Subcutaneous abdominal adipose tissue (tissue), 5 donors: ENCODE measurements around the gene MAPK4.

Source experiments
- H3K27ac ChIP-seq: one replicate; pipeline ENCODE4 v1.7.0; 2013; ENCODE audit warnings: low read depth, mild to moderate bottlenecking, inconsistent platforms, low read length, moderate library complexity
- H3K27me3 ChIP-seq, 5 donors: one replicate each; pipeline ENCODE4 v1.7.0; 2013; ENCODE audit warnings: low read length in 5 of 5, inconsistent platforms in 1 of 5; ENCODE audit not compliant: control insufficient read depth in 5 of 5, insufficient read depth in 4 of 5
- H3K36me3 ChIP-seq, 5 donors: one replicate each; pipeline ENCODE4 v1.7.0; 2013; ENCODE audit warnings: low read length in 5 of 5; ENCODE audit not compliant: control insufficient read depth in 5 of 5, insufficient read depth in 5 of 5
- H3K4me1 ChIP-seq, 5 donors: one replicate each; pipeline ENCODE4 v1.7.0; 2013; ENCODE audit warnings: low read length in 5 of 5, mild to moderate bottlenecking in 3 of 5, moderate library complexity in 1 of 5; ENCODE audit not compliant: control insufficient read depth in 5 of 5, insufficient read depth in 5 of 5
- H3K4me3 ChIP-seq, 5 donors: one replicate each; pipeline ENCODE4 v1.7.0; 2013; ENCODE audit warnings: low read length in 5 of 5, low read depth in 1 of 5
- H3K9ac ChIP-seq, 5 donors: one replicate each; pipeline ENCODE4 v1.7.0; 2013; ENCODE audit warnings: low read length in 5 of 5, mild to moderate bottlenecking in 4 of 5, moderate library complexity in 3 of 5
- H3K9me3 ChIP-seq, 5 donors: one replicate each; pipeline ENCODE4 v1.7.0; 2013; ENCODE audit warnings: low read length in 5 of 5; ENCODE audit not compliant: control insufficient read depth in 5 of 5
- donor health status: healthy.
- donor health status: healthy.
- donor health status: healthy.
- donor health status: healthy.
- donor health status: healthy.

The MAPK4 gene

DNA sequence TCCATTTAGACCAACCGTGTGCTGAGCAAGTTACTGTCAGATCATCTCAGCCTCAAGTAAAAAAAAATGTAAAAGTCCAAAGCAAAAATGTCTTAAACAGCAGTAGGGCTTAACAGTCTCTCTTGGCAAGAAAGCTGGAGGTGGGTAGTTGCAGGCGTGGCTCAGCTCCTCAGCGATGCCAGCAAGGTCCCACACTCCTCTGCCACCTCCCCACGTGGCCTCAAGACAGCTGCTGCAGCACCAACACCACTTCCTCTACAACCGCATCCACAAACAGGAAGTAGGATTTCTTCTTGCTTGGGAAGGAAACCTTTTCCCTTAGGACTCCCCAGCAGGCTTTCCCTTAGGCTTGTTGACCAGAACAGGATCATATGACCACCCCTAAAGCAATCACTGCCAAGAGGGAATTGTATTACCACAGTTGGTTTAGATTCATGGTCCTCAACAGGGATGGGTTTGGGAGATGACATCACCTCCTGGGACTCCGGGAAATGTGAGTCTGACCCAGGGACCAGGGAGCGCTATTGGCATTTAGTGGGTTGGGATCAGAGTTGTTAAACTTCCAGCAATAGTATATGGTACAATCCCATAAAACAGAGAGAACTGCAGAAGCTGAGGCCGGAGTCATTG lies 97.1 kb downstream of the MAPK4 start:
- H3K36me3 ChIP-seq, result no peaks in the 10 kb centered on the region
- H3K4me3 ChIP-seq, result no peak overlapping the region
- H3K27me3 ChIP-seq, result peaks cover 0 to 9% (median 4%) of the 10 kb centered on the region in 5 donors
- H3K9me3 ChIP-seq, result peaks cover 0 to 11% (median 2%) of the 10 kb centered on the region in 5 donors
- H3K27ac ChIP-seq, result no peak overlapping the region
- H3K9ac ChIP-seq, result no peak overlapping the region
- no peaks in the 10 kb centered on the region for H3K4me1 ChIP-seq

DNA sequence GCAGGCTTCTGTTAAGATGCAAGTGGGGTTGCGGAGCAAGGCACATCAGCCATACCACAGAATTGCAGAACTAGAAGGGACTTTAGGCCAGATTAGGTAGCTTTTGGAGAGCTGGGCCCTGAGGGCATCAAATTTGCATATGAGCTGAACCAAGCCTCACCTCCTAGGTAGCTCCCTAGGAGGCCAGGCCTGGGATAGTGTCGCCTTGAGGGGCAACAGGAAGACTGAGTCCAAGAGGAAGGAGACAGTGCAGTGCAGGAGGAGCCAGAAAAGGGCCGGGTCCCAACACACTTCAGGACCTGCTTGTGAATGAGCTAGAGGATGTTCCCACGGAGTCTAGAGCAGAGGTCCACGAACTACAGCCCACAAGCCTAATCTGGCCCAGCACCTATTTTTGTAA lies 98.7 kb downstream of the MAPK4 start:
- Histone ChIP-seq H3K27ac (no peak overlapping the region), H3K4me3 (no peak overlapping the region), H3K27me3 (peaks cover 0 to 8% (median 3%) of the 10 kb centered on the region in 5 donors), H3K9ac (no peak overlapping the region), H3K9me3 (peaks cover 0 to 16% (median 3%) of the 10 kb centered on the region in 5 donors), H3K4me1 (no peaks in the 10 kb centered on the region), H3K36me3 (no peaks in the 10 kb centered on the region)

DNA sequence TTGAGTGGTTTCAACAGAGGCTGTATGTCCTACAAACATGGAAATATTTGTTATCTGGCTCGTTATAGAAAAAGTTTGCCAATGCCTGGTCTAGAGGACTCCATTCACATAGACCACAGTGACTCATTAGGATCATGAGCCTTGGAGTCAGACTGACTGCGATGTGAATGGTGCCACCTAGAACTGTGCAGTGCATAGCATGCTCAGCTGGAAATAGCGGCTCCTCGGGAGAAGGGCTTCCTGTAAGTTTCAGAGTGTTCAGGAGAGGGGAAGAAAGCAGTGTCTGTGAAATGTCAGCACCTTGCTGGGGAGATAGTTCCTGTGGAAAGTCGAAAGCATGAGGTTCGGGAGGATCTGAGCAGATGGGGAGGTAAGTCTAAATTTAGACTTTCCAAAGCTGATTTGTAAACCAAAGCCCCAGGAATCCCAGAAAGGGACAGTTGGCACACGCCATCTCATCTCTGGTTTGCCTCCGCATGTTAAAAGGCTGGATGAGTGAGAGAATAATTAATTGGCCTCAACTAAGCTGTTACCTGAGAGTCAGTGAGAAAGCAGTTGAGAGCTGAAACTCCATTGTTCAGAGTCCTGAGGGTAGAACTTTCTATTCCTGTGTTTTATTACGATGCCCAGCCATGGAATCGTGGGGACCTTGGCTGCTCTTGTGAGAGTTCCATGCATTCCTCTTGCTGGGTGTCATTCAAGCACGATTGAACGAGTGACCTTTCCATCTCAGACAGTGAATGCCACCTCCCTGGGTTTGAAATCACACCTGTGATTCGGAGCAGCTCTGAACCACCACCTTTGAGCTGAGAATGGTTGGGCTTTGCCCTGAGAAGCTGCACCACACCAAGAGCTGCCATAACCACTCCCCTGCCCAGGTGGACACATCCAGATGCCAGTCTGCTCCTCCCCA lies 99.5 kb downstream of the MAPK4 start:
- no peak overlapping the region for H3K4me3 ChIP-seq
- peaks cover 0 to 16% (median 3%) of the 10 kb centered on the region in 5 donors for H3K9me3 ChIP-seq
- H3K4me1 ChIP-seq, result no peaks in the 10 kb centered on the region
- no peak overlapping the region for H3K27ac ChIP-seq
- no peak overlapping the region for H3K9ac ChIP-seq
- peaks cover 0 to 5% (median 0%) of the 10 kb centered on the region in 5 donors for H3K27me3 ChIP-seq
- H3K36me3 ChIP-seq, result no peaks in the 10 kb centered on the region

DNA sequence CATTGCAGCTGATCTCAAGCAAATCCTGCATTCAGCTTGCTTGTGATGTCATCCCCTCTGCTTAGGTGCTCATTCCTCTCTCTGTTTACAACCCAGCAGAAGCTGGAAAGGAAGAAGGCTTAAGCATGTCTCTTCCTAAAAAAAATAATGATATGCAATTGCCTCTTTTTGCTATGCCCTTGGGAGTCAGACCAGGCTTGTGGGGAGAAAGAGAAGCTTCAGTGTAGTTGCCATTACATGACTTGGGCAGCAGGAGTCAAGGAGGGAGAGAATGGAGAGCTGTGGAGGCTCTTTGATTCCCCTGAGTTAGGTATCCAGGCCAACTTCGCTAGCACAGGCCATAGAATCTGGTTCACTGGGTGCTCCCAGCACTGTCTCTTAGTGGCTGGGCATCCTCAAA lies 101.1 kb downstream of the MAPK4 start:
- no peak overlapping the region for H3K9ac ChIP-seq
- H3K36me3 ChIP-seq, result no peaks in the 10 kb centered on the region
- H3K4me1 ChIP-seq, result peaks cover 0 to 9% (median 4%) of the 10 kb centered on the region in 5 donors
- no peak overlapping the region for H3K4me3 ChIP-seq
- H3K27ac ChIP-seq, result no peak overlapping the region
- peaks cover 0 to 3% (median 0%) of the 10 kb centered on the region in 5 donors for H3K27me3 ChIP-seq
- H3K9me3 ChIP-seq, result peaks cover 0 to 16% (median 3%) of the 10 kb centered on the region in 5 donors

DNA sequence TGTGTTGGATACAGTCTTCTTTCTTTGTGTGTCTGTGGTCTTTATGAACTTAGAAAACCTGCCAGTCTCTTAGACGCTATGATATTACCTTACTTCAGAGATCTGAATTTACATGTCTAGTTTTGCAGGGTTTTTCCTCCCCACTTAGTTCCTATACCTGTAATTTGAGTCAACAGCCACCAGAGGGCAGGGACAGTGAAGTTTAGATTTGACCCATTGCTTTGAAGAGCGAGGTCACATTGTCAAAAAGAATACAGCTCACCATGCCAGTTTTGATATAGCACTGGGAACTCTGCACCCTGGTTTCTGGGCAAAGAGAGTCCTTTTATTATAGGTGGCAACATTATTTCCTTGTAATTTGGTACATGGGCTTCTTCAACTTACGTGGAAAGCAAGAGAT lies 102.3 kb downstream of the MAPK4 start:
- H3K4me3 ChIP-seq, result no peak overlapping the region
- H3K27ac ChIP-seq, result no peak overlapping the region
- no peaks in the 10 kb centered on the region for H3K36me3 ChIP-seq
- peaks cover 0 to 13% (median 8%) of the 10 kb centered on the region in 5 donors for H3K4me1 ChIP-seq
- no peak overlapping the region for H3K9ac ChIP-seq
- peaks cover 0 to 3% (median 0%) of the 10 kb centered on the region in 5 donors for H3K27me3 ChIP-seq
- H3K9me3 ChIP-seq, result peaks cover 0 to 12% (median 3%) of the 10 kb centered on the region in 5 donors

DNA sequence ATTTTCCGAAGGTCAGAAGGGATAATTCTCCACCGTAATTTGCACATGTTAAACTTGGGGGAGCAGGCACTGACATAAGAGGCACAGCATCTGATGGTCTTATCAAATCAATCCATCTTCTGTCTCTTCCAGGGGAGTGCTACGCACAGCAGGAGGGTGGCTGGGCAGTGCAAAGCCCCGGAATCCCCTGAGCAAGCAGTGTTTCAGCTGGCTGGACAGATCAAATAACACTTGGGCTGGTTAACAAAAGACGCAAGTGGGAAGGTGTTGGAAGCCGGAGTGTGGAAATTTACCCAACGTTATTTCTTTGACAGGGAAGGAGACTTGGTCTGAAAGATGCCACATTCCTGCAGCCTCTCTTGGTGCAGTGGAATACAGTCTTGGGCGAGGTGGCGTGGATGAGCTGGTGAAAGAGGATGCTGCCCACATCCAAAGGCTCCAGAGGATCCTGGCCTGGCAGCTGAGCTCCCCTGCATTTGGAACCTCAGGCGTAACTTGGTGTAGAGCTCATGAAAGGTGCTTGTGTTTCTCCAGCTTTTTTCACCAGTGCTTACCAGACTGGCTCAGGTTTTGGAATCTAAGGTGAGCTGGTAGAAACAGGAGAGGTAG lies 103.0 kb downstream of the MAPK4 start:
- H3K27ac ChIP-seq, result no peak overlapping the region
- no peak overlapping the region for H3K9ac ChIP-seq
- H3K27me3 ChIP-seq, result peaks cover 0 to 3% (median 0%) of the 10 kb centered on the region in 5 donors

DNA sequence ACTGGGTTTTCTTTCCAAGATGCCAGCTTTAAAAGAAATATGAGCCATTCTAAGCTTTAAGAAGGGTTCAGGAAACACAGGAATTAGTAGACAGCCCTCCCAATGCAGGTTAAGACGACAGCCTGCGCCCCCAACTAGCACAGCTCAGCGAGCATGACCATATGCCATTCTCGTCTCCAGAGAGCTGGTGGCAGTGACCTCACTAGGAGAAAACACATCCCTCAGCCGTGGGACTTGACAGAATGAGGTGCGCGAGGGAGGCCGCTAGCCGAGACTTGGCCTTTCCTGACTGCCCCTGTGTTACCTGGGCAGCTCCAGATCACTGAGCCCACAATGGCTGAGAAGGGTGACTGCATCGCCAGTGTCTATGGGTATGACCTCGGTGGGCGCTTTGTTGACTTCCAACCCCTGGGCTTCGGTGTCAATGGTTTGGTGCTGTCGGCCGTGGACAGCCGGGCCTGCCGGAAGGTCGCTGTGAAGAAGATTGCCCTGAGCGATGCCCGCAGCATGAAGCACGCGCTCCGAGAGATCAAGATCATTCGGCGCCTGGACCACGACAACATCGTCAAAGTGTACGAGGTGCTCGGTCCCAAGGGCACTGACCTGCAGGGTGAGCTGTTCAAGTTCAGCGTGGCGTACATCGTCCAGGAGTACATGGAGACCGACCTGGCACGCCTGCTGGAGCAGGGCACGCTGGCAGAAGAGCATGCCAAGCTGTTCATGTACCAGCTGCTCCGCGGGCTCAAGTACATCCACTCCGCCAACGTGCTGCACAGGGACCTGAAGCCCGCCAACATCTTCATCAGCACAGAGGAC lies 103.9 kb downstream of the MAPK4 start:
- Histone ChIP-seq H3K9me3 (peaks cover 0 to 12% (median 3%) of the 10 kb centered on the region in 5 donors), H3K9ac (no peak overlapping the region), H3K4me3 (no peak overlapping the region), H3K36me3 (no peaks in the 10 kb centered on the region), H3K27me3 (peaks cover 0 to 3% (median 0%) of the 10 kb centered on the region in 5 donors), H3K27ac (no peak overlapping the region), H3K4me1 (peaks cover 0 to 13% (median 8%) of the 10 kb centered on the region in 5 donors)

More for the DNA sequence above, 103.0 kb downstream of the MAPK4 start:
- no peak overlapping the region for H3K4me3 ChIP-seq
- peaks cover 0 to 13% (median 8%) of the 10 kb centered on the region in 5 donors for H3K4me1 ChIP-seq
- H3K36me3 ChIP-seq, result no peaks in the 10 kb centered on the region
- H3K9me3 ChIP-seq, result peaks cover 0 to 12% (median 3%) of the 10 kb centered on the region in 5 donors

DNA sequence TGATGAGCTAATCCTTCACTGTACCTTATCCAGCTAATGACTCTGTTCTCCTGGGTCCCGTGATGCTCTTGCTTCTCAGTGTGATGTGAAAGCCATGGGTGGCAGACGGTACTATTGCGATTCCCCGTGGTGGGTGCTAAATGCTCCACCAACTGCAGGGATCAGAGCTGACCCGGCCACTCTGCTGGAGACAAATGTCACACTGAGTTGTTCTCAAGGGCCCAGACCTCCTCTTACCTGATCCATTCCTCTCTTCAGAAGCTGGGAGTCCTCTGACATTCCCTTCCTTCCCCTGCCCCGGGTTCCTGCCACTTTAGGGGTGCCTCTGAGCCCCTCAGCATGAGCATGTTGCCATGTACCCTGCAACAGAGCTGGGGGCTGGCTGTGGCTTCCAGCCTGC lies 105.1 kb downstream of the MAPK4 start:
- Histone ChIP-seq H3K27me3 (peaks cover 0 to 3% (median 0%) of the 10 kb centered on the region in 5 donors), H3K4me1 (peaks cover 0 to 13% (median 8%) of the 10 kb centered on the region in 5 donors), H3K9me3 (peaks cover 0 to 12% (median 3%) of the 10 kb centered on the region in 5 donors), H3K4me3 (no peak overlapping the region), H3K36me3 (no peaks in the 10 kb centered on the region), H3K9ac (no peak overlapping the region), H3K27ac (no peak overlapping the region)

DNA sequence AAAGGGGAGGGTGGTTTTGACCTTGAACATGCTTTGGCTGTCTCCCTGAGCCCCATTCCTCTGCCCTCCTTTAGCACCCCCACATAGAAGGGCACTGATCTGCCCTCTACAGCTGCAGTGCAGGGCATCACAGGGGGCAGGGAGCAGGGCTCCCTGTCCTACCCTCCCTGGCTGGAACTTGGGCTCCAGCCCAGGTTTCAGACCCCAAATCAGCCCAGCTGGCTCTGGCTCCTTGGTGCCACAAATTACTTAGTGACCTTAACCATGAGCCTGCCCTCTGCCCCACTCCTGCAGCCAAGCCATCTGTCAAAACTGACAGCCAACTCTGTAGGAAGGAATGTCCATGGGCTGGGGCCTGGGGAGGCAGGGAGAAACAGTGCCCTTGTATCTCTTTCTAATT lies 105.6 kb downstream of the MAPK4 start:
- Histone ChIP-seq H3K27me3 (peaks cover 0 to 3% (median 0%) of the 10 kb centered on the region in 5 donors), H3K4me1 (peaks cover 0 to 13% (median 8%) of the 10 kb centered on the region in 5 donors), H3K36me3 (no peaks in the 10 kb centered on the region), H3K9me3 (peaks cover 0 to 12% (median 3%) of the 10 kb centered on the region in 5 donors), H3K4me3 (no peak overlapping the region), H3K9ac (no peak overlapping the region), H3K27ac (no peak overlapping the region)
